Nephron progenitor cell (in vitro differentiated cells): Measurements from ENCODE around the gene NBEAL1.
"Not testable (repeated sequence)": the region's sequence is repeated elsewhere in the genome, so short reads cannot be mapped to it uniquely, and the experiment has no call there.

Experiments used
- DNase-seq: peaks from one replicate; pipeline ENCODE4 v3.0.0; 2021
- H3K27ac Mint-ChIP-seq: 2 replicates; pipeline ENCODE4 v1.8.0; 2021; ENCODE audit warnings: mild to moderate bottlenecking, moderate library complexity, mixed read lengths
- H3K27me3 Mint-ChIP-seq: 2 replicates; pipeline ENCODE4 v1.8.0; 2021; ENCODE audit warnings: mild to moderate bottlenecking, low read depth, mixed read lengths; ENCODE audit not compliant: poor library complexity
- H3K36me3 Mint-ChIP-seq: 2 replicates; pipeline ENCODE4 v1.8.0; 2021; ENCODE audit warnings: low read depth, mixed read lengths
- H3K4me1 Mint-ChIP-seq: 2 replicates; pipeline ENCODE4 v1.8.0; 2021; ENCODE audit warnings: mixed read lengths
- H3K4me3 Mint-ChIP-seq: 2 replicates; pipeline ENCODE4 v1.8.0; 2021; ENCODE audit warnings: mild to moderate bottlenecking, moderate library complexity, mixed read lengths
- H3K9me3 Mint-ChIP-seq: 2 replicates; pipeline ENCODE4 v1.8.0; 2021; ENCODE audit warnings: mild to moderate bottlenecking, moderate library complexity, mixed read lengths
- CTCF ChIP-seq: fragments of 200-600 bp; sonication (generic); IDR thresholded peaks from 2 replicates; pipeline ENCODE4 v1.5.0; 2021; ENCODE audit warnings: antibody characterized with exemption

Gene NBEAL1

GRCh38 chr2:203062126-203062525, 47.5 kb downstream of the NBEAL1 start:
- Mint-ChIP-seq H3K27me3 (no peaks in the 10 kb centered on the region), H3K36me3 (peaks cover 54% of the 10 kb centered on the region), H3K9me3 (peaks cover 18% of the 10 kb centered on the region), H3K4me1 (no peaks in the 10 kb centered on the region), H3K4me3 (no peak overlapping the region), H3K27ac (no peak overlapping the region)
- TF ChIP-seq CTCF = no peak
- no peak for DNase-seq

GRCh38 chr2:203066519-203067091, 51.9 kb downstream of the NBEAL1 start:
- not testable (repeated sequence) for DNase-seq, H3K27ac Mint-ChIP-seq, H3K4me3 Mint-ChIP-seq, H3K4me1 Mint-ChIP-seq, H3K27me3 Mint-ChIP-seq
- Mint-ChIP-seq H3K36me3 (peaks cover 77% of the 10 kb centered on the region), H3K9me3 (peaks cover 26% of the 10 kb centered on the region)

DNA sequence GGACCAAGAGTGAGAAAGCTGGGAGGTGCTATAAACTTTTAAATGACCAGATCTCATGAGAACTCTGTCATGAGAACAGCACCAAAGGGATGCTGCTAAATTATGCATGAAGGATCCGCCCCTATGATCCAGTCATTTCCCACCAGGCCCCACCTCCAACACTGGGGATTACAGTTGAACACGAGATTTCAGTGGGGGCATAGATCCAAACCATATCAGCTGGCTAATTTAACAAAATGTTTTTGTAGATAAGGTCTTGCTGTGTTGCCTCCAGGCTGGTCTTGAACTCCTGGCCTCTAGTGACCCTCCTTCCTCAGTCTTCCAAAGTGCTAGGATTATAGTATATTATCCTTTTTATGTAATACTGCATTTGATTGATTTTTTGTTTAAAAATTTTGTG, 56.0 kb downstream of the NBEAL1 start:
- H3K4me1 Mint-ChIP-seq = no peaks in the 10 kb centered on the region
- no peaks in the 10 kb centered on the region for H3K27me3 Mint-ChIP-seq
- H3K4me3 Mint-ChIP-seq = no peak overlapping the region
- DNase-seq = no peak
- peaks cover 70% of the 10 kb centered on the region for H3K36me3 Mint-ChIP-seq
- TF ChIP-seq CTCF = no peak
- H3K27ac Mint-ChIP-seq = no peak overlapping the region
- peaks cover 39% of the 10 kb centered on the region for H3K9me3 Mint-ChIP-seq

GRCh38 chr2:203071148-203071547, 56.5 kb downstream of the NBEAL1 start:
- H3K9me3 Mint-ChIP-seq = peaks cover 34% of the 10 kb centered on the region
- DNase-seq = no peak
- no peaks in the 10 kb centered on the region for H3K4me1 Mint-ChIP-seq
- H3K36me3 Mint-ChIP-seq = peaks cover 66% of the 10 kb centered on the region
- TF ChIP-seq CTCF = no peak
- no peak overlapping the region for H3K27ac Mint-ChIP-seq
- H3K4me3 Mint-ChIP-seq = no peak overlapping the region
- no peaks in the 10 kb centered on the region for H3K27me3 Mint-ChIP-seq

DNA sequence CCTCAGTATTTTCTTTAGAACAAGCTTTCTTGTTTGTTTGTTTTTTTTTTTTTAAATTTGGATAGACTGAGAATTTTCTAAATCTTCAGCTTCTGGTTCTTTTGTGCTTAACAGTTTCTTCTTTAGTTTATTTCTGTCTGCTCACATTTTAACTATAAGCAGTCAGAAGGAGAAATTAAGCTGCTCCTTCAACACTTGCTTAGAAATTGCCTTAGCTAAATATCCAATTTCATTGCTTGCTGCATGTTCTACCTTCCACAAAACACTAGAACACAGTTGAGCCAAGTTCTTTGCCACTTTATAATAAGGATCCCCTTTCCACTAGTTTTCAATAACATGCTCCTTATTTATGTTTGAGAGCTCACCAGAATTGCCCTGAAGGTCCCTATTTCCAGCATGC, 57.7 kb downstream of the NBEAL1 start:
- H3K9me3 Mint-ChIP-seq = peaks cover 25% of the 10 kb centered on the region

GRCh38 chr2:203077451-203077850, 62.8 kb downstream of the NBEAL1 start:
- Mint-ChIP-seq H3K4me1 (no peaks in the 10 kb centered on the region), H3K36me3 (peaks cover 44% of the 10 kb centered on the region), H3K9me3 (peaks cover 14% of the 10 kb centered on the region), H3K27ac (no peak overlapping the region), H3K4me3 (no peak overlapping the region), H3K27me3 (no peaks in the 10 kb centered on the region)
- no peak for TF ChIP-seq CTCF
- DNase-seq = no peak

More for the DNA sequence above, 57.7 kb downstream of the NBEAL1 start:
- TF ChIP-seq CTCF = no peak
- H3K4me3 Mint-ChIP-seq = no peak overlapping the region
- no peaks in the 10 kb centered on the region for H3K27me3 Mint-ChIP-seq
- peaks cover 57% of the 10 kb centered on the region for H3K36me3 Mint-ChIP-seq
- DNase-seq = no peak
- no peak overlapping the region for H3K27ac Mint-ChIP-seq
- H3K4me1 Mint-ChIP-seq = no peaks in the 10 kb centered on the region
